GM18520 (cell line): ENCODE measurements around the gene FAM168A.

Experiments
- ATAC-seq: cut with Tn5 transposase; IDR thresholded peaks from one replicate; pipeline ENCODE4 v1.9.1; 2021; ENCODE audit not compliant: unreplicated experiment

Gene FAM168A

GRCh38 chr11:73404506-73405145 lies 193.3 kb downstream of the FAM168A start:
- ATAC-seq, result no peak

DNA sequence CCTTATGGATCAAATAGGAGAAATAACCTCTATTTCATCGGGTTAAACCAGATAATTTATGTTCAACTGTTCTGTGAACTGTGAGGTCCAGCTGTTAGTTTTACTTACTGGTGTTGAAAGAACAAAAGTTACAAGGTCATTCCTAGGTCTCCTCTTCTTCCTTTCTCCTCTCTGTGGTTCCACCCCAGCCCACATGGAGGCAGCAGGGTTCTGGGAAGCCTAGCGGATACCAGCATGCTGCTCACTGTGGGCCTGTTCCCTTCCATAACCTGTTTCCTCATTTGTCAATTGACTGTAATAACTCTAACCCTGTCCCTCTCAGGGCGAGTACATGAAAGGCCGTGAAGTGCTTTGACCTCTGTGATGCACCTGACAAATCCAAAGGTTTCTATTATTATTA lies 193.9 kb downstream of the FAM168A start:
- ATAC-seq, result no peak

- no peak for ATAC-seq
Measured at GRCh38 chr11:73403541-73403940, 194.4 kb downstream of the FAM168A start.

DNA sequence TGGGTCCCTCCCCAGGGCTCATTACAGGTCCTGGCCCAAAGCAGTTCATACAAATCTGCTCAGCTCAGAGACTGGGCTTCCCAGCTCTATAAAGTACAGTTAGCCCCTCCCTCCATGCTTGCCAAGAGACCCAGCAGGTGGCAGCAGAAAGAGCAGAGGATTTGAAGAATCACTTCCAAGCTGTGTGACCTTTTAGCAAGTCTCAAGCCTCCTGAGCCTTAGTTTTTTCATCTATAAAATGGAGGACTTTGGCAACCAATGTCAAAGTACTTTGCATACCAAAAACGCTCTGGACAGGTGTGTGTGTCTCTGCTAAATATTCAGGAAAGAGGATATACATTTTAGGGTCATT lies 195.1 kb downstream of the FAM168A start:
- ATAC-seq, result no peak

- ATAC-seq, result no peak
Measured at GRCh38 chr11:73401924-73402833, 195.7 kb downstream of the FAM168A start.

- no peak for ATAC-seq
Measured at GRCh38 chr11:73401217-73401923, 196.5 kb downstream of the FAM168A start.

DNA sequence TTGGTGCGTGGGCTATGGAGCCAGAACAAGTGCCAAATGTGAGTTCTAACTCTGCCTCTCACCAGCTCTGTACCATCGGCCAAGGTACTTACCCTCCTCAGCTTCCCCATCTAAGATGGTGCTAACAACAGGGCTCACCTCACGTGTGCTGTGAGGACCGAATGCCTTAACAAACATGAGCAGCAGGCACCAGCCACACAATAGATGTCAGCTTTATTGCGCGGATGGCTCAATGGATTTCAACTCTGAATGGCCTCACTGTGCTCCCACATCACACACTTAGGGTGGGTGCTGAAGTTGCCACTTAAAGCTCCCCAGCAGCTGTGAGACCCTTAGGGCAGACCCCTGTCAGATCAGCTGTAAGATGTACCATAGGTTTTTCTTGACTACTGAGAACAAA lies 197.6 kb downstream of the FAM168A start:
- no peak for ATAC-seq

DNA sequence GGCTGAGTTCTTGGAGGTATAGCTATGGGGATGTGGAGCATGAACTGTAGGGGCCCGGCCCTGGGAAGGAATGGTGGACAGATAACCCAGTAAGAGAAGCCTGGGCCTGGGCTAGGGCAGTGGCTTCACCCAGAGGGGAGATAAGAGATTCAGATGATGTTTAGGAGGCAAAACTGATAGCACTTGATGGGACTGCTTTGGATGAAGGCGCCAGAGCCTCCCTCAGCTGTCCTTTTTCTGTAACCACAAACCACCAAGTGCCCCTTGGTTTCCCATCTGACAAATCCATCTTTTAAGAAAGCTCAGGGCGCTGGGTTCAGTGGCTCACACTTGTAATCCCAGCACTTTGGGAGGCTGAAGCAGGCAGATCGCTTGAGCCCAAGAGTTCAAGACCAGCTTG lies 198.3 kb downstream of the FAM168A start:
- no peak for ATAC-seq

DNA sequence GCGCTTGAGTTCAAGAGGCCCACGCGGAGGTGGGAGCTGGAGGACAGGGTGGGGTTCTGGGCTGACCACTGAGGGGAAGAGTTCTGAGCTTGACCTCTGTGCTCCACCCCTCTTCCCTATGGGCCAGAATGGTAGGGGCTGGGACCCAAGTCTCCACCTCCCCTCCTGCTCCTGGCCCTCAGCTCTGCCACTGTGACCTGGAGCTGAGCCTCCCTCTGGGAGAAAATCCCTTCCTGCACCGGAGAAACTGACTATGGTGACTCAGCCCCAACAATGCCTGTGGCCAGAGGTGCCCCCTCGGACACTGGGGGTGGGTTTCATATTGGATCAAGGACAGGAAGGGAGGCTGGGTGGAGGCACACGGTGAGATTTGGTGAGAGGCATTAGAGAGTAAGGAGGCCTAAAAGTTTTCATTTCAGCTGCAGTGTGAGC lies 198.7 kb downstream of the FAM168A start:
- ATAC-seq, result no peak

DNA sequence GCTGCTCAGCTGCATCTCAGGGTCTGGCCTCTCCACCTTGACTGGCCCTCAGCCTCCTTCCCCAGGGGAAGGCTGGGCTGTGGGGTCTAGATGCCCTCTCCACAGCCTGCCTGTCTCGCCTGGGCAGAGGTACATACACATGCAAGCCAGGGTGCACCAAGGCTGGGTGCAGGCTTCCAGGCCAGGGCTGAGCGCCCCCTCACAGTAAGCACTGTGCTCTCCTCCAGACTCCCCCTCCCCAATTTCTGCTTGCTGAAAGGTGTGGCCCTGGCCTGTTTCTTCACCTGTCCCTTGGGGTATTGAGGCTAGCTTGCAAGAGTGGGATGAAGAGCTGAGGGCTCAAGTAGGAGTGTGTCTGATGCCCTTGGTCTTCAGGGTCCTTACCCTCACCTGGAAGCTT lies 199.2 kb downstream of the FAM168A start:
- no peak for ATAC-seq

GRCh38 chr11:73398132-73398526 lies 199.8 kb downstream of the FAM168A start:
- no peak for ATAC-seq

DNA sequence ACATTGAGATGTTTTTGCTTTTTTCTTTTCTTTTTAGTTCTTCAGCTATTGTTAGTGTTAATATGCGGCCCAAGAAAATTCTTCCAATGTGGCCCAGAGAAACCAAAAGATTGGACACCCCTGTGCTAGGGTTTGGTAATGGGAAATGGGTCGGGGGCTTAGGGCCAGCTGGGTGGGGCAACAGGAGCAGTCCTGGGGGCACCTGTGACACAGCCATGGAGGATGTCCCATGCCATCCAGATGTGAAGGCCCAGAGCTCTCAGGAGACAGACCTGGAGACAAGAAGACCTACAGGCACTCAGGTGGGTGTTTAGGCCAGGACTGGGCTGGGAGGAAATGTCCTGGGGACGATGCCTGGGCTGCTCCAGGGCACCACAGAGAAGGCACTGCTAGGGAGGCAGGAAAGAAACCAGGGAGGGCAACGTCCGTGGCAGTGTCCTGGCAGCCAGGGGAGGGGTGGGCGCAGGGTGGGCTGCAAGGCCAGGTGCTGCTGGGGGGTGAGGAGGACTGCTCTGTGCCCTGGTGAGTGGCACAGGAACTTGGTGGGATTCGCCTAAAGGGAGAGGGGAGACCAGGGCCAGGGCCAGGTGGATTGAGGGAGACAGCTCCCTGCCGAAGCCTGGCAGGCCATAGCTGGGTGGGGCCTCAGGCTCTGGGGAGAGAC lies 200.3 kb downstream of the FAM168A start:
- ATAC-seq, result no peak

- no peak for ATAC-seq
Measured at GRCh38 chr11:73396985-73397384, 200.9 kb downstream of the FAM168A start.

DNA sequence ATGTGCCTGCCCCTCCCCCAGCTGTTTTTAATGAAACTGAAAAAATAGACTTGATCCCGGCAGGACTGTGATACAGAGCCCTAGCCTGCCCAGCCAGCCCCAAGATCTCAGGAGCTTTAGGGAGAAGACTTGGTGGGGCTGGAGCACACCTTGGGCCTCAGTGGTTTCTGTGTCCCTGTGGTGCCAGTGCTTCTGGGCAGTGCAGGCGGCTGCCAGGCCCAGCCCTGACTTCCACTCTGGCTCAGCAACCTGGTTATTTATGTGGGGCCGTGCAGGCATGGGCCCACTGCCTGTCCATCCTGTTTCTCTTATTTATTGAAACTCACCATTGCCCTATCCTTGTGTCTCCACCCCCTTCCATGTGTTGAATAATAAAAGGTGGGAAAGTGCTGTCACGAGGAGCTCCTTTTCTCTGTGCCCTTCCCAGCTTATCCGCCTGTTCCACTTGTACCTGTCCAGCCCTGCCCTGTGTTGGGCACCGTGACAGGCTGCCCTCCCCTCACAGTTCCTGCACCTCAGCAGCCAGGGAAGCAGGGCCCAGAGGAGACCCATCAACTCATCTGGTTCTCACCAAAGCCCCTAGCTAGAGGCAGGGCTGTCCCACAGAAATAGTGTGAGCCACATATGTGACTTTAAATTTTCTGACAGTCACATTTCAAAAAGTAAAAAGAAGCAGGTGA lies 201.5 kb downstream of the FAM168A start:
- ATAC-seq, result no peak

DNA sequence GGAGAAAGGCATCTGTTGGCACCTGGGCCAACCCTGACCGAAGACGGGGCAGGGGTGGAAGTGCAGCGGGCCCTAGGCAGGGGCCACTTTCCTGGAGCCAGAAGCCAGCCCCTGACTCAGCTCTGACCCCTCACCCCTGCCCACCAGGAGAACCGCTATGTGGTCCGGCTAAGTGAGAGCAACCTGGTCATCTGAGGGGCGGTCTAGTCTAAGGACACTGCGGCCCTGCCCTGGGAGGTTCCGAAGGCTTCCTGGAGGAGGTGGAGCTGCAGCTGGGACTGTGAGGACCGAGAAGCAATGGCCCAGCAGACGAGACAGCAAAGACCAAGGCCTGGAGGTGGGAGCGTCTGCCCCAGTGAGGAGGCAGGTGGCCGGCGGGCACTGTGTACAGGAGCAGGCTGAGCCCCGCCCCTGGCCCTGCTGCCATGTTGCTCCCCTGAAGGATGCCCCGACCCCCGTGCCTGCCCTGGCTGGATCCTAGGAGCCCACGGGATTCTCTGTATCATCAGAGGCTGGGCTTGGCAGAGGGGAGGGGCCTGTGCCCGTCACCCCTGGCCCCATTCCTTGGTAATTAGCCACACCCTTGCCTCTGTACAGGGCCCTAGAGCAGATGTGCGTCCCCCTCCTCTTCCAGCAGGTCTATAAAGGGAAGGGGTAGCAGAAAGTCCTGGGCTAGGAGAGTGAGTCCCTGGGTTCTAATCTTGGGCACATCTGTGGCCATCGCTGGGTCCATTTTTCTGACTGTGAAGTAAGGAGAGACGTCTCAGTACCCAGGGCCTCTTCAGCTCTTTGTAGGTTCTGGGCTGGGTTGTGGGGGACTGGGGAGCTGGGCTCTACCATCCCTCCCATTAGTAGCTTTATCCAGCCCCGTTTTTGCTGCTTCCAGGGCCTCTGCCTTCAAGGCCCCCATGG lies 202.4 kb downstream of the FAM168A start:
- ATAC-seq, result no peak

GRCh38 chr11:73394416-73395296 lies 203.3 kb downstream of the FAM168A start:
- no peak for ATAC-seq

DNA sequence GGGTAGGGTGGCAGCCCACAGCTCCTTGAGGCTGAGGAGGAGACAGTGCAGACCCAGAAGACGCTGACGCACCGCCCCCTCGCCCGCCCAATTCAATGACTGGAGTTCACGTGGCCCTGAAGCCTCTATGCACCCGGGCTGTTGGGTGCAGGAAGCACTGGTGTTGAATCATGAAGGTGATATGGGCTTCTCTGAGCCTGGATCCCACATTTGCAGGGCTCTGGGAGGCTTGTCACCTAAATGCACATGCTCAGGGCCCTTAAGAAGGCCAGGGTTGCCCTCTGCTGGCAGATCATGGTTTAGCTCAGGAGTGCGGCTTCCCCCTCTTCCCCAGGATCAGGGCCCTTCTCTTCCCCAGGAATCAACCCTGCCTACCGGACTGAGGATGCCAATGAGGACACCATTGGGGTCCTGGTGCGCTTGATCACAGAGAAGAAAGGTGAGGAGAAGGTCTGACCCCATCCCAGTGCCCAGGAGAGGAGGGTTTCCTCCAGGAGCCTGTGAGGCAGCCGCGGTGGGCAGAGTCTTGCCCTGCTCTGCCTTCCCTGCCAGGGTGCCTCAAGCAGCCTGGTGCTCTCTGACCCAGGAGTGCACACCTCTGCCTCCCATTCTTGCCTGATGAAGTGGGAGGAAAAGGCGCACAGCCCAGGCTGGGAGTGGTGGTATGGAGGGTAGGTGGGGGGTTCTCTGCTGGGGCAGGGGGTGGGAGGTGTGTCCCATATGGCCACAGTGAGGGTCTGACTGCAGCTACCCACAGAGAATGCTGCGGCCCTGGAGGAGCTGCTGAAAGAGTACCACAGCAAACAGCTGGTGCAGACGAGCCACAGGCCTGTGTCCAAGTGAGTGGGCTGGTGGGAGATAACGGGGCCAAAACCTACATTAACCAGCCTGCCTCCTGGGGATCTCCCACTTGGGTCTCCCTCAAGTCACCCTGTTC lies 204.2 kb downstream of the FAM168A start:
- ATAC-seq, result no peak

DNA sequence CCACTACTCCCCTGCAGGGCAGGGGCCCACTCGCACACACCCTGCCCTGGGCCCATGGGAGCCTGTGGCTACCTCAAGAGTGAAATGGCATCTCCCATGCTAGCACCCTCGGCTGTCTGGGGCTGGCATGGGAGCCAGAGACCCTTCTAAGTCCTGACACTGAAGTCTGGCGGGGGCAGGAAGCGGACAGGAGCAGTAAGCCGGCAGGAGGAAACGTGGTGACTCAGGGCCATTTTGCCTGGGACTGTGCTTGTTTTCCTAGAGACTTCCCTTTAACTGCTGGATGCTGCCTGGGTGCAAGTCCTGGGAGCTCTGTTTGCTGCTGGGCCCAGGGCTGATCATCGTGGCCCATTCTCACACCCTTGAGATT lies 204.9 kb downstream of the FAM168A start:
- no peak for ATAC-seq
